Erythroblast (primary cell): Measurements from ENCODE around the gene PDHB.

ENCODE experiments used
- DNase-seq, 2 experiments: peaks; one replicate each; lab custom pipeline; 2025; lab: John Stamatoyannopoulos, UW
- GATA1 ChIP-seq: IDR thresholded peaks from 2 replicates; pipeline ENCODE4 v1.6.1; 2011; ENCODE audit warnings: low read depth, mild to moderate bottlenecking, control low read depth, low read length, moderate library complexity
- POLR2A ChIP-seq: IDR thresholded peaks from 2 replicates; pipeline ENCODE4 v1.6.1; 2011; ENCODE audit warnings: mild to moderate bottlenecking, low read length

PDHB gene

DNA sequence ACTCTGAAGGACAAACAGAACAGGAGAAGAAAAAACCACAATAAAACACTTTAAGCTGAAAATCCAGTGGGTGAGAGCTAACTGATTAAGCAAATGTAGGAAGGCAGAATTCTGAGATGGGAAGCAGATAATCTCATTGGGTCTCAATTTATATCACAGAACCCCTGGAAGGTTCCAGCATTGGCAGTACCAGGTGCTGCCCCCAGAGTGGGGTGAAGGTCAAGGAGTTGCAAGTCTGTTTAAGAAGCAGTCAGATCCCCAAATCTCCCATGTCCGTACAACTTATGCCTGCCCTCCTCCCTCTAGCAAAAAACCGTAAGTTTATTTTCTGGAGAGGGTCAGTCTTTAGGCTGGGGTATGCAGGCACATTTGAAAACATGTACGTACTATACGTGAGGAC lies 55.9 kb downstream of the PDHB start:
- TF ChIP-seq POLR2A (no peak), GATA1 (no peak)
- DNase-seq = no peak
